ENCODE data around the gene TUNAR.

GRCh38 chr14:95931384-95931783 lies 54.8 kb downstream of the TUNAR start:
- TF ChIP-seq CTCF (IDR thresholded peaks at IDR 0.05) (no peak), POLR2A (IDR thresholded peaks at IDR 0.05) (no peak)
